ENCODE data around the gene PHACTR1.

DNA sequence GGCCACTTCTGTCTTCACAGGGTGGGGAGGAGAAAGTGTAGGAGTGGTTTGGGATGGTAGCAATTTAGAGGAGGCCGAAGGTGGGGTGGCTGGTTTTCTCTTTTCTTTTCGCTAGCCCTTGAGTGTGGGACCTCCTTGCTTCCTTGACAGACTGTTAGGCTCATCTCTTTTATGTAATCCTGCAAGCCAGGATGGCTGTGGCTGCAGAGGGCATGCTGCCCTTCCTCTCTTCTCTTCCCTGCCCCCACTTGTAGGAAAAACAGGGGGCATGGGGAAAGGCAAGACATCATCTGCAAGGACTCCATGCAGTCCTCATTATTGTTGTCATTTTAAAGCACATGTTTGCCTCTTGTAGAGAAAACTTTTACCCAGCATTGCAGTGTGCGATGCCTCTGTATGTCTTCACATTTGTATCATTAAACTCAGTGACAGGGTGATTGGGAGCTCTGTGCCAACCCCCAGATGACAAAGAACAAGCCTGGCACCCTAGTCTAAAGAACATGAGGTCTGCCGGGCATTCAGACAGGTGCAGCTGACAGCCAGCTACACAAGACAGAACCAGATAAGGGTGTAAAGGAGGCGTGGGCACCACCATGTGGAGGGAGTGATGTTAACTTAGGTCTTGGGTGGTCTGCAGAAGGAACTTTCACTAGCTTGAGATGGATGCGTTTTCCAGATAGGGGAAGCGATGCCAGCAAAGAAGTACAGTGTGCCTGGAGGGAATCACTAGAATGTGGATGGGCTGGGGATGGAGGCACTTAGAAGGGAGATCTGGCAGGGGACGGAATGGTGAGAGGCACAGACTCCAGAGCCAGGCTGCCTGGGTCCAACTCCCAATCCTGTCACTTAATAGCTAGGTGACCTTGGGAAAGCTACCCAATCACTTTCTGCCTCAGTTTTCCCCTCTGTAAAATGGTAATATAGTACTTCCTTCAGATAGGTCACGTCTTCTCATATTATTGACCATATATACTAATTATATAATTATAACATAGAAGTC, 404.2 kb downstream of the PHACTR1 start:
- TF ChIP-seq, protein P1, sequence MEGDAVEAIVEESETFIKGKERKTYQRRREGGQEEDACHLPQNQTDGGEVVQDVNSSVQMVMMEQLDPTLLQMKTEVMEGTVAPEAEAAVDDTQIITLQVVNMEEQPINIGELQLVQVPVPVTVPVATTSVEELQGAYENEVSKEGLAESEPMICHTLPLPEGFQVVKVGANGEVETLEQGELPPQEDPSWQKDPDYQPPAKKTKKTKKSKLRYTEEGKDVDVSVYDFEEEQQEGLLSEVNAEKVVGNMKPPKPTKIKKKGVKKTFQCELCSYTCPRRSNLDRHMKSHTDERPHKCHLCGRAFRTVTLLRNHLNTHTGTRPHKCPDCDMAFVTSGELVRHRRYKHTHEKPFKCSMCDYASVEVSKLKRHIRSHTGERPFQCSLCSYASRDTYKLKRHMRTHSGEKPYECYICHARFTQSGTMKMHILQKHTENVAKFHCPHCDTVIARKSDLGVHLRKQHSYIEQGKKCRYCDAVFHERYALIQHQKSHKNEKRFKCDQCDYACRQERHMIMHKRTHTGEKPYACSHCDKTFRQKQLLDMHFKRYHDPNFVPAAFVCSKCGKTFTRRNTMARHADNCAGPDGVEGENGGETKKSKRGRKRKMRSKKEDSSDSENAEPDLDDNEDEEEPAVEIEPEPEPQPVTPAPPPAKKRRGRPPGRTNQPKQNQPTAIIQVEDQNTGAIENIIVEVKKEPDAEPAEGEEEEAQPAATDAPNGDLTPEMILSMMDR (IDR thresholded peaks at IDR 0.05), result no peak
- TF ChIP-seq POLR2A (IDR thresholded peaks at IDR 0.05), result no peak
